HL-60 (cell line): ENCODE data around the gene KRT6A.

Experiments used
- DNase-seq, 2 experiments: peaks; one replicate each; pipeline ENCODE4 v3.0.0-alpha.2; 2010 to 2020; ENCODE audit warnings: low read depth in 1 of 2, low spot score in 1 of 2
- H3K27ac ChIP-seq: fragments of 250-450 bp; sonication (Bioruptor Pico); replicated peaks from 2 replicates; pipeline ENCODE4 v1.5.1; 2020; ENCODE audit warnings: mild to moderate bottlenecking, moderate library complexity
- H3K27me3 ChIP-seq: fragments of 250-450 bp; sonication (Bioruptor Pico); 2 replicates; pipeline ENCODE4 v1.5.1; 2021; ENCODE audit warnings: mild to moderate bottlenecking, moderate library complexity; ENCODE audit not compliant: insufficient read depth, poor library complexity, severe bottlenecking
- H3K4me3 ChIP-seq: replicated peaks from 2 replicates; pipeline ENCODE4 v1.5.1; 2011; ENCODE audit warnings: mild to moderate bottlenecking, control low read depth, low read length; ENCODE audit not compliant: insufficient read depth
- GABPA ChIP-seq: IDR thresholded peaks from 2 replicates; pipeline ENCODE4 v1.6.1; 2012; ENCODE audit warnings: low read depth
- POLR2AphosphoS5 ChIP-seq: IDR thresholded peaks from 2 replicates; pipeline ENCODE4 v1.6.1; 2012; ENCODE audit warnings: low read depth
- SPI1 ChIP-seq: IDR thresholded peaks from 2 replicates; pipeline ENCODE4 v1.6.1; 2012; ENCODE audit warnings: low read depth, mild to moderate bottlenecking, borderline replicate concordance
- TF ChIP-seq, protein P1 (sequence below): IDR thresholded peaks from one replicate; pipeline ENCODE4 v1.5.1; 2011; ENCODE audit warnings: low read length, control low read depth, inconsistent platforms; ENCODE audit not compliant: insufficient read depth
- TF ChIP-seq, protein P2 (sequence below): IDR thresholded peaks from 2 replicates; pipeline ENCODE4 v1.6.1; 2012; ENCODE audit warnings: low read depth; ENCODE audit not compliant: insufficient replicate concordance

KRT6A gene

DNA sequence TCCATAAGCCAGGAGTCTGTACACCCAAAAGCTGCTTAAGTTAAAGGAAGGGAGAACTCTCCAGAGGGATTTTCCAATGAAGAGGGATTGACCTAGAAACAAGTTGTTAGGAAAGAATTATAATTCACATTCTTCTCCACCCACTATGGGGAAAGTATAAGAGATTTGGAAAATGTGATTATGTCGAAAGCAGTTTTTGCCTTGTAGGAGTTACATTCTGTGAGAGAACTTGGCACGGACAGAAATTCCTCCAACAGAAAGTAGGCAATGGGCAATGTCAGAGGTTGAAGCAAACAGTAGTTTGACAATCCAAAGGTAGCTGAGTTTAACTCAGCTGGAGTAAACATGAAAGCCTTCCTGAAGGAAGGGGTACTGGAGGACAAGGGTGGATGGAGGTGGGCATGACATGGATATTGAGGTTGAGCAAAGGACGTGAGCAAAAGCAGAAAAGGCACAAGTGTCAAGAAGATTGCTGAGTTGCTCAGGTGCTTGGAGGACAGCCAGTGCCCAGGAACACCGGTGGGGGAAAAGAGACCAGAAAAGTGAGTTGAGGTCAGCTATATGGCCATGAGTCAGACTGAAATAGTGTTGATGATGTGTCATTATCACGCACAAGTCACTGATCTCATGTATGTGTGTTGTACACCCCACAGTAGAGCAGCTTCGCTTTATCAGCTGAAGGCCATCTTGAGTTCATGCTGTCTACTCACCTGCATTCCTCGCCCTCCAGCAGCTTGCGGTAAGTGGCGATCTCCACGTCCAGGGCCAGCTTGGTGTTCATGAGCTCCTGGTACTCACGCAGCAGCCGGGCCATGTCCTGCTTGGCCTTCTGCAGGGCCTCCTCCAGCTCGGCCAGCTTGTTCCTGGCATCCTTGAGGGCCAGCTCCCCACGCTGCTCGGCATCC is 23.1 kb upstream of the KRT6A start:
- H3K4me3 ChIP-seq: no peak overlapping the region
- no peak overlapping the region for H3K27ac ChIP-seq

DNA sequence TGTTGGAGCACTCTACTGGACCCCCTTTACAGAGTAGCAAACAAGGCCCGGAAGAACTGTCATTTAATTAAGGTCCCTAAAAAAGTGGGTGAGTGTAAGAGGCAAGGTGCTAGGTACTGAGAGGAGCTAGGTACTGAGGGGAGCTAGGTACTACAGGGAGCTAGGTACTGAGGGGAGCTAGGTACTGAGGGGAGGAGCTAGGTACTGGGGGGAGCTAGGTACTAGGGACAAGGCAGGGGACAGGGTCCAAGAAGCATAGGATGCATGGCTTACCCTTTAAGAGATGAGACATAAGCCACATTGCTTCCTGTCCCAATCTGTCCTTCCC is 22.2 kb upstream of the KRT6A start:
- no peak for TF ChIP-seq POLR2AphosphoS5
- TF ChIP-seq SPI1: no peak
- TF ChIP-seq GABPA: no peak
- TF ChIP-seq, protein P1, sequence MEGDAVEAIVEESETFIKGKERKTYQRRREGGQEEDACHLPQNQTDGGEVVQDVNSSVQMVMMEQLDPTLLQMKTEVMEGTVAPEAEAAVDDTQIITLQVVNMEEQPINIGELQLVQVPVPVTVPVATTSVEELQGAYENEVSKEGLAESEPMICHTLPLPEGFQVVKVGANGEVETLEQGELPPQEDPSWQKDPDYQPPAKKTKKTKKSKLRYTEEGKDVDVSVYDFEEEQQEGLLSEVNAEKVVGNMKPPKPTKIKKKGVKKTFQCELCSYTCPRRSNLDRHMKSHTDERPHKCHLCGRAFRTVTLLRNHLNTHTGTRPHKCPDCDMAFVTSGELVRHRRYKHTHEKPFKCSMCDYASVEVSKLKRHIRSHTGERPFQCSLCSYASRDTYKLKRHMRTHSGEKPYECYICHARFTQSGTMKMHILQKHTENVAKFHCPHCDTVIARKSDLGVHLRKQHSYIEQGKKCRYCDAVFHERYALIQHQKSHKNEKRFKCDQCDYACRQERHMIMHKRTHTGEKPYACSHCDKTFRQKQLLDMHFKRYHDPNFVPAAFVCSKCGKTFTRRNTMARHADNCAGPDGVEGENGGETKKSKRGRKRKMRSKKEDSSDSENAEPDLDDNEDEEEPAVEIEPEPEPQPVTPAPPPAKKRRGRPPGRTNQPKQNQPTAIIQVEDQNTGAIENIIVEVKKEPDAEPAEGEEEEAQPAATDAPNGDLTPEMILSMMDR: no peak
- TF ChIP-seq, protein P2, sequence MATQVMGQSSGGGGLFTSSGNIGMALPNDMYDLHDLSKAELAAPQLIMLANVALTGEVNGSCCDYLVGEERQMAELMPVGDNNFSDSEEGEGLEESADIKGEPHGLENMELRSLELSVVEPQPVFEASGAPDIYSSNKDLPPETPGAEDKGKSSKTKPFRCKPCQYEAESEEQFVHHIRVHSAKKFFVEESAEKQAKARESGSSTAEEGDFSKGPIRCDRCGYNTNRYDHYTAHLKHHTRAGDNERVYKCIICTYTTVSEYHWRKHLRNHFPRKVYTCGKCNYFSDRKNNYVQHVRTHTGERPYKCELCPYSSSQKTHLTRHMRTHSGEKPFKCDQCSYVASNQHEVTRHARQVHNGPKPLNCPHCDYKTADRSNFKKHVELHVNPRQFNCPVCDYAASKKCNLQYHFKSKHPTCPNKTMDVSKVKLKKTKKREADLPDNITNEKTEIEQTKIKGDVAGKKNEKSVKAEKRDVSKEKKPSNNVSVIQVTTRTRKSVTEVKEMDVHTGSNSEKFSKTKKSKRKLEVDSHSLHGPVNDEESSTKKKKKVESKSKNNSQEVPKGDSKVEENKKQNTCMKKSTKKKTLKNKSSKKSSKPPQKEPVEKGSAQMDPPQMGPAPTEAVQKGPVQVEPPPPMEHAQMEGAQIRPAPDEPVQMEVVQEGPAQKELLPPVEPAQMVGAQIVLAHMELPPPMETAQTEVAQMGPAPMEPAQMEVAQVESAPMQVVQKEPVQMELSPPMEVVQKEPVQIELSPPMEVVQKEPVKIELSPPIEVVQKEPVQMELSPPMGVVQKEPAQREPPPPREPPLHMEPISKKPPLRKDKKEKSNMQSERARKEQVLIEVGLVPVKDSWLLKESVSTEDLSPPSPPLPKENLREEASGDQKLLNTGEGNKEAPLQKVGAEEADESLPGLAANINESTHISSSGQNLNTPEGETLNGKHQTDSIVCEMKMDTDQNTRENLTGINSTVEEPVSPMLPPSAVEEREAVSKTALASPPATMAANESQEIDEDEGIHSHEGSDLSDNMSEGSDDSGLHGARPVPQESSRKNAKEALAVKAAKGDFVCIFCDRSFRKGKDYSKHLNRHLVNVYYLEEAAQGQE: no peak
- Histone ChIP-seq H3K4me3 (no peak overlapping the region), H3K27me3 (peaks cover 6% of the 10 kb centered on the region), H3K27ac (no peak overlapping the region)
- no peak for DNase-seq

More for the DNA sequence above, 23.1 kb upstream of the KRT6A start:
- DNase-seq: no peak
- TF ChIP-seq, protein P2: no peak
- TF ChIP-seq, protein P1: no peak
- TF ChIP-seq SPI1: no peak
- TF ChIP-seq POLR2AphosphoS5: no peak
- no peak for TF ChIP-seq GABPA
- peaks cover 6% of the 10 kb centered on the region for H3K27me3 ChIP-seq

DNA sequence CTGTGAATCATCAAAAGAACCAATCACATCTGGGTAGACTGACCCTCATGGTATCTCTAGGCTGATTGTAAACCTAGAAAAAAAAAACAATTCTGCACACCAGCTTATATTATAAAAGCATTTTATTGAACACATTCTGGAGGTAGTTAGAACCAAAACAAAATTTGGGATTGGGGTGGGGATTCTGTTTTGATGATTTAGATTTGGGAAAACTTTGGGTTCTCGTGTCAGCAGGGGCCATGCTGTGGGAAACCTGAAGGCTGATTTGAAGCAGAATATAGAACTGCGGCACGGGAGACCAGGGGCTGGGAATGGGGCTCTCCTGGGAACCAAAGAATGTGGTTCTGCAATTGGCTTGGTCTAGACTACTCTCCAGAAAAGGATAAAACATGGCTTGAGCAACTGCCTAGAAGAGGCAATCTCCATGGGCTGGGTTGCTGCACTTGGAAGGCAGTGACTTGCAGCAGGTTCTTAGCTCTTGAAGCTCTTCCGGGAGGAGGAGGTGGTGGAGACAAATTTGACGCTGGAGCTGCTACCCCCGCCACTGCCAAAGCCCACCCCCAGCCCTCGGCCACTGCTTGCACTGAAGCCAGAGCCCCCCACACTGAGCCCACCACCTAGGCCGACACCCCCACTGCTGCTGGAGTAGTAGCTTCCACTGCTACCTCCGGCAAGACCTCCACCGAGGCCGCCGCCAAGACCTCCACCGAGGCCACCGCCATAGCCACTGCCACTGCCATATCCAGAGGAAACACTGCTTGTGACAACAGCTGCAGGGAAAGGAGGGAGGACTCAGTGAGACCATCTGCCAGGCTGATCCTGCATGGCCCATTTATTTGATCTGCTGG is 21.6 kb upstream of the KRT6A start:
- TF ChIP-seq POLR2AphosphoS5 (no peak), GABPA (no peak), SPI1 (no peak)
- TF ChIP-seq, protein P1: no peak
- TF ChIP-seq, protein P2: no peak
- Histone ChIP-seq H3K4me3 (no peak overlapping the region), H3K27ac (no peak overlapping the region)

More for the DNA sequence above, 21.6 kb upstream of the KRT6A start:
- peaks cover 6% of the 10 kb centered on the region for H3K27me3 ChIP-seq
- no peak for DNase-seq
